K562 (cell line): Measurements from ENCODE around the gene HMG20B. TPM values are rescaled to one million over a fixed set of nuclear protein-coding genes. Genes with fewer than 3 reads are reported as not detected.

Experiments used
- FOXK2 ChIP-seq, 2 experiments: fragments of 450-650 bp; IDR thresholded peaks in 1 of 2; conservative IDR thresholded peaks in 1 of 2; 2 replicates each; pipeline ENCODE4 v1.6.1; 2016; ENCODE audit warnings: low read depth in 2 of 2, mild to moderate bottlenecking in 1 of 2
- NR0B1 ChIP-seq: fragments of 450-650 bp; IDR thresholded peaks from one replicate; pipeline ENCODE4 v1.6.1; 2018; ENCODE audit warnings: mild to moderate bottlenecking, moderate library complexity; ENCODE audit not compliant: partially characterized antibody
- POU5F1 ChIP-seq: fragments of 150-350 bp; IDR thresholded peaks from 2 replicates; pipeline ENCODE4 v1.6.1; 2014; ENCODE audit warnings: borderline replicate concordance, low read length, low read depth, mild to moderate bottlenecking; ENCODE audit not compliant: partially characterized antibody
- STAT6 ChIP-seq: sonication (generic); formaldehyde crosslinking; IDR thresholded peaks from 2 replicates; pipeline ENCODE4 v1.8.1; 2023; ENCODE audit warnings: mild to moderate bottlenecking, missing genetic modification reagents
- TCF3 ChIP-seq: sonication (generic); formaldehyde crosslinking; IDR thresholded peaks from 2 replicates; pipeline ENCODE4 v1.4.0; 2020; ENCODE audit warnings: mild to moderate bottlenecking, missing genetic modification reagents
- TRIM24 ChIP-seq, 2 experiments: fragments of 450-650 bp; IDR thresholded peaks; 2 replicates each; pipeline ENCODE4 v1.6.1; 2016
- ZNF121 ChIP-seq: sonication (generic); formaldehyde crosslinking; conservative IDR thresholded peaks from 2 replicates; pipeline ENCODE4 v1.8.0; 2022; ENCODE audit warnings: missing genetic modification reagents
- ZNF175 ChIP-seq: fragments of 200-800 bp; sonication (Bioruptor generic); IDR thresholded peaks from 2 replicates; pipeline ENCODE4 v1.6.1; 2016; ENCODE audit warnings: low read depth, mild to moderate bottlenecking, missing genetic modification characterization, missing compliant biosample characterization
- ZNF518B ChIP-seq: fragments of 250-450 bp; sonication (Bioruptor Pico); IDR thresholded peaks from 2 replicates; pipeline ENCODE4 v1.5.0; 2021; ENCODE audit warnings: mild to moderate bottlenecking, moderate library complexity
- polyA plus RNA-seq, 8 experiments: library from polyadenylated mRNA; depleted of rRNA in 4 of 8; stranded (reverse) in 5 of 8; unstranded in 3 of 8; fragments of >200 nt; fragmentation: Nextera tagmentation in 2 of 8; fragmentation: Illumina TruSeq in 1 of 8; extraction: Ambion mirVana in 2 of 8; extraction: Trizol in 1 of 8; gene quantifications; 2 replicates each; pipeline versions ENCODE4 v1.2.1 to v1.2.3, GENCODE V29; 2011 to 2014; ENCODE audit warnings: inconsistent platforms in 1 of 8, missing spikeins in 1 of 8
- total RNA-seq, 7 experiments: library from RNA; depleted of rRNA in 6 of 7; stranded (reverse); fragments of >200 nt in 6 of 7; fragmentation: Illumina TruSeq in 2 of 7; extraction: Trizol in 2 of 7; gene quantifications; 2 replicates each; pipeline versions ENCODE4 v1.2.1 to v1.2.3, GENCODE V29; 2011 to 2021; ENCODE audit warnings: low replicate concordance in 1 of 7
- TF ChIP-seq, protein P1 (sequence below), 3 experiments: fragments of 200-800 bp in 1 of 3; fragments of 250-450 bp in 1 of 3; fragments of 450-650 bp in 1 of 3; sonication (Bioruptor Pico) in 1 of 3; sonication (Bioruptor generic) in 1 of 3; formaldehyde crosslinking in 1 of 3; IDR thresholded peaks; 2 replicates each; pipeline versions ENCODE4 v1.6.1 to v1.8.0; 2016 to 2022; ENCODE audit warnings: mild to moderate bottlenecking in 2 of 3, missing genetic modification characterization in 2 of 3, missing compliant biosample characterization in 1 of 3, moderate library complexity in 1 of 3
- TF ChIP-seq, protein P2 (sequence below): fragments of 250-450 bp; sonication (Bioruptor Pico); IDR thresholded peaks from 2 replicates; pipeline ENCODE4 v1.5.1; 2021; ENCODE audit warnings: mild to moderate bottlenecking

Gene HMG20B
- total and polyA plus RNA-seq, 9 of the 15 experiments (the other 6 are each of a cell fraction or from before 2014, with no cell fraction given) = 0.35 to 172 (median 38.6) TPM

- TF ChIP-seq, protein P1, sequence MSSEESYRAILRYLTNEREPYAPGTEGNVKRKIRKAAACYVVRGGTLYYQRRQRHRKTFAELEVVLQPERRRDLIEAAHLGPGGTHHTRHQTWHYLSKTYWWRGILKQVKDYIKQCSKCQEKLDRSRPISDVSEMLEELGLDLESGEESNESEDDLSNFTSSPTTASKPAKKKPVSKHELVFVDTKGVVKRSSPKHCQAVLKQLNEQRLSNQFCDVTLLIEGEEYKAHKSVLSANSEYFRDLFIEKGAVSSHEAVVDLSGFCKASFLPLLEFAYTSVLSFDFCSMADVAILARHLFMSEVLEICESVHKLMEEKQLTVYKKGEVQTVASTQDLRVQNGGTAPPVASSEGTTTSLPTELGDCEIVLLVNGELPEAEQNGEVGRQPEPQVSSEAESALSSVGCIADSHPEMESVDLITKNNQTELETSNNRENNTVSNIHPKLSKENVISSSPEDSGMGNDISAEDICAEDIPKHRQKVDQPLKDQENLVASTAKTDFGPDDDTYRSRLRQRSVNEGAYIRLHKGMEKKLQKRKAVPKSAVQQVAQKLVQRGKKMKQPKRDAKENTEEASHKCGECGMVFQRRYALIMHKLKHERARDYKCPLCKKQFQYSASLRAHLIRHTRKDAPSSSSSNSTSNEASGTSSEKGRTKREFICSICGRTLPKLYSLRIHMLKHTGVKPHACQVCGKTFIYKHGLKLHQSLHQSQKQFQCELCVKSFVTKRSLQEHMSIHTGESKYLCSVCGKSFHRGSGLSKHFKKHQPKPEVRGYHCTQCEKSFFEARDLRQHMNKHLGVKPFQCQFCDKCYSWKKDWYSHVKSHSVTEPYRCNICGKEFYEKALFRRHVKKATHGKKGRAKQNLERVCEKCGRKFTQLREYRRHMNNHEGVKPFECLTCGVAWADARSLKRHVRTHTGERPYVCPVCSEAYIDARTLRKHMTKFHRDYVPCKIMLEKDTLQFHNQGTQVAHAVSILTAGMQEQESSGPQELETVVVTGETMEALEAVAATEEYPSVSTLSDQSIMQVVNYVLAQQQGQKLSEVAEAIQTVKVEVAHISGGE (CRISPR knock-in tag; IDR thresholded peaks at IDR 0.05) = peak in 1 of 3 experiments; percentile 54; a peak in 1 of 6 replicates
- no peak for TF ChIP-seq STAT6 (CRISPR knock-in tag)
- no peak for TF ChIP-seq ZNF175
- TF ChIP-seq NR0B1 = no peak
- no peak for TF ChIP-seq ZNF121 (CRISPR knock-in tag)
- TF ChIP-seq TRIM24 (IDR thresholded peaks at IDR 0.05) = no peak
- peak; percentile 73 to 81; a peak in 3 of 4 replicates for TF ChIP-seq FOXK2 (conservative IDR thresholded peaks at IDR 0.05 in 1 of 2, IDR thresholded peaks at IDR 0.05 in 1 of 2; ENCODE audit: low read depth in 2 of 2)
- no peak for TF ChIP-seq POU5F1
- TF ChIP-seq ZNF518B (CRISPR knock-in tag) = no peak
- TF ChIP-seq, protein P2, sequence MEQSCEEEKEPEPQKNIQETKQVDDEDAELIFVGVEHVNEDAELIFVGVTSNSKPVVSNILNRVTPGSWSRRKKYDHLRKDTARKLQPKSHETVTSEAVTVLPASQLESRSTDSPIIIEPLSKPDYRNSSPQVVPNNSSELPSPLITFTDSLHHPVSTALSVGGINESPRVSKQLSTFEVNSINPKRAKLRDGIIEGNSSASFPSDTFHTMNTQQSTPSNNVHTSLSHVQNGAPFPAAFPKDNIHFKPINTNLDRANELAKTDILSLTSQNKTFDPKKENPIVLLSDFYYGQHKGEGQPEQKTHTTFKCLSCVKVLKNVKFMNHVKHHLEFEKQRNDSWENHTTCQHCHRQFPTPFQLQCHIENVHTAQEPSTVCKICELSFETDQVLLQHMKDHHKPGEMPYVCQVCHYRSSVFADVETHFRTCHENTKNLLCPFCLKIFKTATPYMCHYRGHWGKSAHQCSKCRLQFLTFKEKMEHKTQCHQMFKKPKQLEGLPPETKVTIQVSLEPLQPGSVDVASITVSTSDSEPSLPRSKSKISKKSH (CRISPR knock-in tag) = no peak
- no peak; the same call in 1 of the 2 replicates for TF ChIP-seq TCF3 (CRISPR knock-in tag)
Observed at GRCh38 chr19:3626473-3627350, 54.0 kb downstream of the HMG20B start, which contains the start of gene CACTIN (continued).
